AG04449 (cell line): Measurements from ENCODE around the gene TTLL11.

Experiments used
- CTCF ChIA-PET: fragments of 350-600 bp; formaldehyde crosslinking; extraction: SDS; loops from one replicate; lab custom pipeline; 2021; ENCODE audit warnings: antibody characterized with exemption; lab: Yijun Ruan, JAX
- POLR2A ChIA-PET: fragments of 400-600, 350-600 bp; formaldehyde crosslinking; extraction: SDS; loops from one replicate; lab custom pipeline; 2020; ENCODE audit warnings: antibody characterized with exemption, inconsistent platforms; lab: Yijun Ruan, JAX
- DNase-seq: peaks from one replicate; pipeline ENCODE4 v3.0.0-alpha.2; 2010; ENCODE audit warnings: low read depth, low spot score
- H3K4me3 ChIP-seq: 2 replicates; pipeline ENCODE4 v1.5.1; 2011; ENCODE audit warnings: low read depth, mild to moderate bottlenecking, control low read depth, low read length
- TF ChIP-seq, protein P1 (sequence below): IDR thresholded peaks from one replicate; pipeline ENCODE4 v1.5.1; 2011; ENCODE audit warnings: mild to moderate bottlenecking, moderate library complexity, low read length, control low read depth, inconsistent platforms; ENCODE audit not compliant: insufficient read depth; ENCODE audit errors: missing control alignments

Gene TTLL11

DNA sequence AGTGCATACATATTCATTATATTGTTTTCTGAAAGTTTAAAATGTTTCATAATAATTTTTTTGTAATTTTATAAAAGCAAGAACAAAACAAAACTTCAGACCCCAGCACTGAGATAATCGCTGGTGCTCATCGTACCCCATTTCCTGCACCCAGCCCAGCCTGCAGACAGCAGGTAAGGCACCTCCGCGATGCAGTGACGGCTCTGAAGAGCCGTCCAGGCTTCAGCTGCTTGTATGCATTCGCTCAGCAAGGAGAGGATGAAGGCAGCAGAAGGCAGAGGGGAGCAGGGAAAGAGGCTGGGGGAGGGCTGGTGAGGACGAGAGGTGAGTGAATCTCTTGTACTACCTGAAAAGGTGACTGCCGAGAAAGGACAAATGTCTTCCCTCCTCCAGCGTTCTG is 153.5 kb downstream of the TTLL11 start:
- H3K4me3 ChIP-seq: no peak overlapping the region
- CTCF ChIA-PET: no interaction called here
- POLR2A ChIA-PET: no interaction called here
- DNase-seq: no peak
- TF ChIP-seq, protein P1, sequence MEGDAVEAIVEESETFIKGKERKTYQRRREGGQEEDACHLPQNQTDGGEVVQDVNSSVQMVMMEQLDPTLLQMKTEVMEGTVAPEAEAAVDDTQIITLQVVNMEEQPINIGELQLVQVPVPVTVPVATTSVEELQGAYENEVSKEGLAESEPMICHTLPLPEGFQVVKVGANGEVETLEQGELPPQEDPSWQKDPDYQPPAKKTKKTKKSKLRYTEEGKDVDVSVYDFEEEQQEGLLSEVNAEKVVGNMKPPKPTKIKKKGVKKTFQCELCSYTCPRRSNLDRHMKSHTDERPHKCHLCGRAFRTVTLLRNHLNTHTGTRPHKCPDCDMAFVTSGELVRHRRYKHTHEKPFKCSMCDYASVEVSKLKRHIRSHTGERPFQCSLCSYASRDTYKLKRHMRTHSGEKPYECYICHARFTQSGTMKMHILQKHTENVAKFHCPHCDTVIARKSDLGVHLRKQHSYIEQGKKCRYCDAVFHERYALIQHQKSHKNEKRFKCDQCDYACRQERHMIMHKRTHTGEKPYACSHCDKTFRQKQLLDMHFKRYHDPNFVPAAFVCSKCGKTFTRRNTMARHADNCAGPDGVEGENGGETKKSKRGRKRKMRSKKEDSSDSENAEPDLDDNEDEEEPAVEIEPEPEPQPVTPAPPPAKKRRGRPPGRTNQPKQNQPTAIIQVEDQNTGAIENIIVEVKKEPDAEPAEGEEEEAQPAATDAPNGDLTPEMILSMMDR: no peak

- DNase-seq: no peak
- CTCF ChIA-PET: no interaction called here
These were observed 154.5 kb downstream of the TTLL11 start for GRCh38 chr9:121938621-121939020.

DNA sequence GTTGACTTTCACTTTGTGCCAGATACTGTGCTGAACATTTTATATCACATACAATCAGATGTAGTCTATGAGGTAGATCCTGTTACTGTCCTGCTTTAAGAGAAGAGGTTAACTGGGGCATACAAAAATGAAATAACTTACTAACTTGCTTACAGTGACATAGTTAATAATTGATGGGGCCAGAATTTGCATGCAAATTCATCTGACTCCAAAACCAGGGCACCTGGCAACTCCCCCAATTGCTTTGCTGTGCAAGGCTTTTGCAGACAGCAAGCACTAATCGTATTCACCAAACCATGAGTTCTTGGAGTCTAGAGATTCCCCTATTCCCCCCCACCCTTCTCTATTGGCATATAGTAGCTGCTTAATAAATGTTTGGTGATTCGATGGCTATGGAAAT is 155.9 kb downstream of the TTLL11 start:
- CTCF ChIA-PET: interaction anchor here (1.1 kb wide), 1 partner anchor 15 kb away, joined by 3 read pairs; no protein-coding TSS in a partner anchor
- DNase-seq: no peak
- H3K4me3 ChIP-seq: no peak overlapping the region
- TF ChIP-seq, protein P1: no peak
- POLR2A ChIA-PET: no interaction called here

More at GRCh38 chr9:121938621-121939020, 154.5 kb downstream of the TTLL11 start:
- POLR2A ChIA-PET: no interaction called here
- H3K4me3 ChIP-seq: no peak overlapping the region
- TF ChIP-seq, protein P1: no peak

GRCh38 chr9:121935739-121936138 is 157.4 kb downstream of the TTLL11 start:
- TF ChIP-seq, protein P1: no peak
- CTCF ChIA-PET: no interaction called here
- no peak for DNase-seq
- POLR2A ChIA-PET: interaction anchor here (0.5 kb wide), 1 partner anchor 282 kb away, joined by 4 read pairs; no protein-coding TSS in a partner anchor
- no peak overlapping the region for H3K4me3 ChIP-seq

DNA sequence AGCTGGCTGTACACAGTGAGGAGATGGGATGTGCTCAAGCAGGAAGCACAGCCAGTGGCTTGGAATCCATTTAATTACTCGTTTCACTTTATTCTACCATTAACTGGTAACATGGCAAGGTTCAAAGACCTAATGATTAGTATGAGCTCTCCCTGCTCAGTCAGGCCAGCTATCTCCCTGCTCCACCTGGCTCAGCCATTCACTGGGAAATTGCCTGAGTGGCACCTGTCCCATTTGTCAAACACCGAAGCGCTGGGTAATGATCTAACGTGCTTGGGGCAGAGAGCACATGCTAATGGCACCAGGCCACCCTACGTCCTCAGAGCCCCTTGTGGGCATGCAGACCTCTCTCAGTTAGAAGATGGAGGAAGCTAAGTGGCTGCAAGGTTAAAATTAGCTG is 162.2 kb downstream of the TTLL11 start:
- TF ChIP-seq, protein P1: no peak
- DNase-seq: no peak
- ChIA-PET CTCF (interaction anchor here (1.1 to 1.3 kb wide), 2 partner anchors 196 to 244 kb away, joined by 3 read pairs; no protein-coding TSS in a partner anchor), POLR2A (no interaction called here)
- no peak overlapping the region for H3K4me3 ChIP-seq

DNA sequence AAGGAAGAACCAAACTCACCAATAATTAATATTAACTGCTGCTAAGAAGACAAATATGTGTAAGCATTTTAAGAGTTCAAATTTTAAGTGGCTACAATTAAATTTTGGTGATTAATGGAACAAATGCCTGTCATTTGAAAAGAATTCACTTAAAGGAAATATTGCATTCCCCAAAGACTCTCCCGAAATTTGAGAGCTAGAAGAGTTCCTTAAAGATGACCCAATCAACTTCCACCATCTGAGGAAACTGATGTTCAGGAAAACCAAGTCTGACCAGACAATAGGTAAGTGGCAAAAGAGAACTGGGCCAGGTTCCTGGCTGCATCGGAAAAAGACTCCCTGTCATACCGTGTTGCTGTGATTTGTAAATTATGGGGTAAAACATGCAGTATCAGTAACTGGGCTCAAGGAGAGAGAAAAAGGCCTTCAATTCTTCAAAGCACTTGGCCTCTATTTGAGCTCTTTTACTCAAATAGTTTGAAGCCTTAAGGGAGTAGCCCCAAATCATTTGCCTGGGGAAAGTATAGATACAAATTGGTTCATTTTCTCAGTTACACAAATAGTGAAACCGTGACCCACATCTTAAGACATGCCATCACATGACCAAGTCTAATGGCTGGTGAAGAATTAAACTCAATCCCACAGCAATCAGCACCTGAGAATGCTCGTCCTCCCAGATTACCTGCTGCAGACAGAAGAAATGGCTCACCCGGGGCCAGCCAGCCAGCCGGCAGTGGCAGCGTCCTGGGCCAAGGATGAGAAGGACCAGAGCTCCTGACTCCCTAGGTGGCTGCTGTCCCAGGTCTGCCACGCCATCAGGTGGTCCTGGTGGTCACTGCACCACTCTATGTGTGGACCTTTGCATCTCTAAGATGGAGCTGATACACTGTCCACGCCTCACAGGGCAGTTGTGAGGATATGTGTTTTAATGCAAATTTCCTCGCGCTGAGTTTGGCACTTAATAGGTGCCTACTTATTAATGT is 162.9 kb downstream of the TTLL11 start:
- H3K4me3 ChIP-seq: no peak overlapping the region
- TF ChIP-seq, protein P1: no peak
- CTCF ChIA-PET: interaction anchor here (1.0 to 1.3 kb wide), 3 partner anchors 10 to 243 kb away, joined by 3 read pairs; no protein-coding TSS in a partner anchor
- POLR2A ChIA-PET: no interaction called here
- DNase-seq: no peak
